HuH-7 (cell line): ENCODE measurements around the gene PKP2.
"Not testable (repeated sequence)": the region's sequence is repeated elsewhere in the genome, so short reads cannot be mapped to it uniquely, and the experiment has no call there.

Experiments
- DNase-seq: peaks from one replicate; pipeline ENCODE4 v3.0.0; 2011; ENCODE audit warnings: low spot score

The PKP2 gene

GRCh38 chr12:32861658-32862057, 34.9 kb downstream of the PKP2 start:
- not testable (repeated sequence) for DNase-seq

GRCh38 chr12:32860192-32860591, 36.4 kb downstream of the PKP2 start:
- no peak for DNase-seq

- no peak for DNase-seq
Observed at GRCh38 chr12:32859389-32859788, 37.2 kb downstream of the PKP2 start.

- no peak for DNase-seq
Observed at GRCh38 chr12:32854716-32855115, 41.9 kb downstream of the PKP2 start.

GRCh38 chr12:32854097-32854496, 42.5 kb downstream of the PKP2 start:
- DNase-seq, result no peak

GRCh38 chr12:32847287-32847686, 49.3 kb downstream of the PKP2 start:
- DNase-seq, result no peak

- no peak for DNase-seq
Observed at GRCh38 chr12:32846053-32846452, 50.5 kb downstream of the PKP2 start.

GRCh38 chr12:32843528-32844095, 53.0 kb downstream of the PKP2 start:
- no peak for DNase-seq

- no peak for DNase-seq
Observed at GRCh38 chr12:32841061-32841460, 55.5 kb downstream of the PKP2 start.

GRCh38 chr12:32839828-32840227, 56.7 kb downstream of the PKP2 start:
- no peak for DNase-seq

GRCh38 chr12:32837974-32838373, 58.6 kb downstream of the PKP2 start:
- DNase-seq, result no peak

GRCh38 chr12:32836710-32837109, 59.9 kb downstream of the PKP2 start:
- DNase-seq, result no peak

GRCh38 chr12:32834122-32834521, 62.5 kb downstream of the PKP2 start:
- DNase-seq, result no peak

- no peak for DNase-seq
Observed at GRCh38 chr12:32828552-32828951, 68.0 kb downstream of the PKP2 start.

- no peak for DNase-seq
Observed at GRCh38 chr12:32828120-32828519, 68.5 kb downstream of the PKP2 start.

GRCh38 chr12:32826807-32827412, 69.7 kb downstream of the PKP2 start:
- DNase-seq, result no peak

GRCh38 chr12:32824596-32824995, 72.0 kb downstream of the PKP2 start:
- DNase-seq, result no peak

GRCh38 chr12:32822344-32822743, 74.2 kb downstream of the PKP2 start:
- no peak for DNase-seq

GRCh38 chr12:32821710-32822109, 74.9 kb downstream of the PKP2 start:
- no peak for DNase-seq

- DNase-seq, result no peak
Observed at GRCh38 chr12:32821293-32821692, 75.3 kb downstream of the PKP2 start.

- DNase-seq, result no peak
Observed at GRCh38 chr12:32820376-32820931, 76.1 kb downstream of the PKP2 start.

GRCh38 chr12:32819424-32819823, 77.2 kb downstream of the PKP2 start:
- peak; percentile 11 for DNase-seq

GRCh38 chr12:32811686-32812392, 84.7 kb downstream of the PKP2 start:
- no peak for DNase-seq
